HepG2 (cell line): ENCODE data around the gene TGFB2. TPM values are rescaled to one million over a fixed set of nuclear protein-coding genes. Genes with fewer than 3 reads are reported as not detected.

Experiments
- FOXA3 ChIP-seq: IDR thresholded peaks from 2 replicates; pipeline ENCODE4 v1.6.1; 2016; ENCODE audit warnings: missing genetic modification reagents, missing compliant biosample characterization
- HOXA3 ChIP-seq: sonication (generic); formaldehyde crosslinking; IDR thresholded peaks from 2 replicates; pipeline ENCODE4 v1.5.0; 2020; ENCODE audit warnings: missing genetic modification reagents
- KDM5B ChIP-seq: sonication (generic); formaldehyde crosslinking; IDR thresholded peaks from 2 replicates; pipeline ENCODE4 v1.4.0; 2020; ENCODE audit warnings: missing genetic modification reagents, mild to moderate bottlenecking, borderline replicate concordance
- MLLT10 ChIP-seq: sonication (generic); formaldehyde crosslinking; IDR thresholded peaks from 2 replicates; pipeline ENCODE4 v1.4.0; 2020; ENCODE audit warnings: missing genetic modification reagents
- REL ChIP-seq: sonication (generic); formaldehyde crosslinking; conservative IDR thresholded peaks from 2 replicates; pipeline ENCODE4 v1.8.0; 2022; ENCODE audit warnings: mild to moderate bottlenecking, missing genetic modification reagents, moderate library complexity
- SCMH1 ChIP-seq: sonication (generic); formaldehyde crosslinking; IDR thresholded peaks from 2 replicates; pipeline ENCODE4 v1.9.0; 2021; ENCODE audit warnings: missing genetic modification reagents, mild to moderate bottlenecking, borderline replicate concordance
- YEATS4 ChIP-seq: sonication (generic); formaldehyde crosslinking; IDR thresholded peaks from 2 replicates; pipeline ENCODE4 v1.4.0; 2020; ENCODE audit warnings: missing genetic modification reagents, borderline replicate concordance
- ZBTB34 ChIP-seq: sonication (generic); formaldehyde crosslinking; IDR thresholded peaks from 2 replicates; pipeline ENCODE4 v1.8.0; 2022; ENCODE audit warnings: mild to moderate bottlenecking, missing genetic modification reagents
- ZFX ChIP-seq: sonication (generic); formaldehyde crosslinking; IDR thresholded peaks from 2 replicates; pipeline ENCODE4 v1.4.0; 2020; ENCODE audit warnings: mild to moderate bottlenecking, low read depth, missing genetic modification reagents, moderate library complexity
- ZNF143 ChIP-seq: sonication (generic); formaldehyde crosslinking; IDR thresholded peaks from 2 replicates; pipeline ENCODE4 v1.4.0; 2020; ENCODE audit warnings: missing genetic modification reagents
- ZNF20 ChIP-seq: sonication (generic); formaldehyde crosslinking; IDR thresholded peaks from 2 replicates; pipeline ENCODE4 v1.4.0; 2020; ENCODE audit warnings: mild to moderate bottlenecking, moderate library complexity, missing genetic modification reagents
- ZNF263 ChIP-seq: sonication (generic); formaldehyde crosslinking; IDR thresholded peaks from 2 replicates; pipeline ENCODE4 v1.4.0; 2020; ENCODE audit warnings: missing genetic modification reagents
- ZNF274 ChIP-seq: sonication (generic); formaldehyde crosslinking; IDR thresholded peaks from 2 replicates; pipeline ENCODE4 v1.5.1; 2020; ENCODE audit warnings: mild to moderate bottlenecking, missing genetic modification reagents
- ZNF687 ChIP-seq: sonication (generic); formaldehyde crosslinking; IDR thresholded peaks from 2 replicates; pipeline ENCODE4 v1.5.1; 2020; ENCODE audit warnings: mild to moderate bottlenecking, missing genetic modification reagents, moderate library complexity
- polyA plus RNA-seq, 8 experiments: library from polyadenylated mRNA; depleted of rRNA in 3 of 8; stranded (reverse) in 7 of 8; unstranded in 1 of 8; fragments of >200 nt; fragmentation: Illumina TruSeq in 4 of 8; extraction: Trizol in 4 of 8; gene quantifications; 2 replicates each; pipeline versions ENCODE4 v1.2.1 to v1.2.3, GENCODE V29; 2011 to 2016; ENCODE audit warnings: low read depth in 4 of 8, missing spikeins in 1 of 8, mixed read lengths in 1 of 8; ENCODE audit not compliant: insufficient read depth in 1 of 8
- total RNA-seq, 5 experiments: library from RNA; depleted of rRNA; stranded (reverse); fragments of >200 nt; fragmentation: Illumina TruSeq; extraction: Trizol; gene quantifications; 2 replicates each; pipeline ENCODE4 v1.2.3, GENCODE V29; 2016; ENCODE audit warnings: low read depth in 1 of 5
- TF ChIP-seq, protein P1 (sequence below): IDR thresholded peaks from 2 replicates; pipeline ENCODE4 v1.6.1; 2012; ENCODE audit warnings: low read length, improper control_type of control experiment
- TF ChIP-seq, protein P2 (sequence below): sonication (generic); formaldehyde crosslinking; IDR thresholded peaks from 2 replicates; pipeline ENCODE4 v1.4.0; 2020; ENCODE audit warnings: missing genetic modification reagents

Gene TGFB2
- total and polyA plus RNA-seq, 2 of the 13 experiments (the other 11 are each of a cell fraction or from before 2014, with no cell fraction given) = 0.07 TPM; not detected in 1

GRCh38 chr1:218345673-218346390, 696 bp downstream of the TGFB2 start (continued):
- TF ChIP-seq, protein P1, sequence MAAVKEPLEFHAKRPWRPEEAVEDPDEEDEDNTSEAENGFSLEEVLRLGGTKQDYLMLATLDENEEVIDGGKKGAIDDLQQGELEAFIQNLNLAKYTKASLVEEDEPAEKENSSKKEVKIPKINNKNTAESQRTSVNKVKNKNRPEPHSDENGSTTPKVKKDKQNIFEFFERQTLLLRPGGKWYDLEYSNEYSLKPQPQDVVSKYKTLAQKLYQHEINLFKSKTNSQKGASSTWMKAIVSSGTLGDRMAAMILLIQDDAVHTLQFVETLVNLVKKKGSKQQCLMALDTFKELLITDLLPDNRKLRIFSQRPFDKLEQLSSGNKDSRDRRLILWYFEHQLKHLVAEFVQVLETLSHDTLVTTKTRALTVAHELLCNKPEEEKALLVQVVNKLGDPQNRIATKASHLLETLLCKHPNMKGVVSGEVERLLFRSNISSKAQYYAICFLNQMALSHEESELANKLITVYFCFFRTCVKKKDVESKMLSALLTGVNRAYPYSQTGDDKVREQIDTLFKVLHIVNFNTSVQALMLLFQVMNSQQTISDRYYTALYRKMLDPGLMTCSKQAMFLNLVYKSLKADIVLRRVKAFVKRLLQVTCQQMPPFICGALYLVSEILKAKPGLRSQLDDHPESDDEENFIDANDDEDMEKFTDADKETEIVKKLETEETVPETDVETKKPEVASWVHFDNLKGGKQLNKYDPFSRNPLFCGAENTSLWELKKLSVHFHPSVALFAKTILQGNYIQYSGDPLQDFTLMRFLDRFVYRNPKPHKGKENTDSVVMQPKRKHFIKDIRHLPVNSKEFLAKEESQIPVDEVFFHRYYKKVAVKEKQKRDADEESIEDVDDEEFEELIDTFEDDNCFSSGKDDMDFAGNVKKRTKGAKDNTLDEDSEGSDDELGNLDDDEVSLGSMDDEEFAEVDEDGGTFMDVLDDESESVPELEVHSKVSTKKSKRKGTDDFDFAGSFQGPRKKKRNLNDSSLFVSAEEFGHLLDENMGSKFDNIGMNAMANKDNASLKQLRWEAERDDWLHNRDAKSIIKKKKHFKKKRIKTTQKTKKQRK = no peak
- TF ChIP-seq ZFX (CRISPR knock-in tag) = peak; percentile 25; the same call in 1 of the 2 replicates
- TF ChIP-seq FOXA3 (CRISPR knock-in tag) = 0 out of 2 replicates have a peak, but pooled peaks have one; percentile 12
- no peak for TF ChIP-seq ZBTB34 (CRISPR knock-in tag)
- TF ChIP-seq ZNF687 = peak; percentile 51
- no peak for TF ChIP-seq REL (CRISPR knock-in tag)
- TF ChIP-seq SCMH1 = no peak
- 0 out of 2 replicates have a peak, but pooled peaks have one; percentile 23 for TF ChIP-seq ZNF143 (CRISPR knock-in tag)
- TF ChIP-seq ZNF263 (CRISPR knock-in tag) = peak; percentile 82
- 0 out of 2 replicates have a peak, but pooled peaks have one; percentile 28 for TF ChIP-seq HOXA3 (CRISPR knock-in tag)
- no peak for TF ChIP-seq ZNF20 (CRISPR knock-in tag)
- TF ChIP-seq ZNF274 = no peak
- 0 out of 2 replicates have a peak, but pooled peaks have one; percentile 16 for TF ChIP-seq YEATS4 (CRISPR knock-in tag)
- TF ChIP-seq KDM5B = peak; percentile 47; the same call in 1 of the 2 replicates
- TF ChIP-seq MLLT10 = no peak
- TF ChIP-seq, protein P2, sequence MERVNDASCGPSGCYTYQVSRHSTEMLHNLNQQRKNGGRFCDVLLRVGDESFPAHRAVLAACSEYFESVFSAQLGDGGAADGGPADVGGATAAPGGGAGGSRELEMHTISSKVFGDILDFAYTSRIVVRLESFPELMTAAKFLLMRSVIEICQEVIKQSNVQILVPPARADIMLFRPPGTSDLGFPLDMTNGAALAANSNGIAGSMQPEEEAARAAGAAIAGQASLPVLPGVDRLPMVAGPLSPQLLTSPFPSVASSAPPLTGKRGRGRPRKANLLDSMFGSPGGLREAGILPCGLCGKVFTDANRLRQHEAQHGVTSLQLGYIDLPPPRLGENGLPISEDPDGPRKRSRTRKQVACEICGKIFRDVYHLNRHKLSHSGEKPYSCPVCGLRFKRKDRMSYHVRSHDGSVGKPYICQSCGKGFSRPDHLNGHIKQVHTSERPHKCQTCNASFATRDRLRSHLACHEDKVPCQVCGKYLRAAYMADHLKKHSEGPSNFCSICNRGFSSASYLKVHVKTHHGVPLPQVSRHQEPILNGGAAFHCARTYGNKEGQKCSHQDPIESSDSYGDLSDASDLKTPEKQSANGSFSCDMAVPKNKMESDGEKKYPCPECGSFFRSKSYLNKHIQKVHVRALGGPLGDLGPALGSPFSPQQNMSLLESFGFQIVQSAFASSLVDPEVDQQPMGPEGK (CRISPR knock-in tag) = 0 out of 2 replicates have a peak, but pooled peaks have one; percentile 14
